ENCODE measurements around the gene APOE.
"Not testable (repeated sequence)": the region's sequence is repeated elsewhere in the genome, so short reads cannot be mapped to it uniquely, and the experiment has no call there.

Gene APOE

GRCh38 chr19:44911896-44912295, 6.3 kb downstream of the APOE start:
- DNase-seq (ENCODE audit: low spot score) = not testable (repeated sequence)

- no peak for DNase-seq (ENCODE audit: low spot score)
Measured at GRCh38 chr19:44912854-44913253, 7.3 kb downstream of the APOE start.

GRCh38 chr19:44913512-44914432, 8.2 kb downstream of the APOE start:
- not testable (repeated sequence) for DNase-seq (ENCODE audit: low spot score)

GRCh38 chr19:44914433-44915206, 9.0 kb downstream of the APOE start, which contains the start of gene APOC1:
TSS of gene APOC1 (plus strand) at chr19:44914608. CDS start at chr19:44914892, 284 bp downstream.
- peak; percentile 92 for DNase-seq (ENCODE audit: low spot score)

- no peak for DNase-seq (ENCODE audit: low spot score)
Measured at GRCh38 chr19:44924243-44924725, 18.7 kb downstream of the APOE start.

- DNase-seq (ENCODE audit: low spot score) = no peak
Measured at GRCh38 chr19:44925114-44925891, 19.7 kb downstream of the APOE start.

- not testable (repeated sequence) for DNase-seq (ENCODE audit: low spot score)
Measured at GRCh38 chr19:44926245-44927077, 20.9 kb downstream of the APOE start.

GRCh38 chr19:44927746-44928145, 22.1 kb downstream of the APOE start:
- no peak for DNase-seq (ENCODE audit: low spot score)

- DNase-seq (ENCODE audit: low spot score) = no peak
Measured at GRCh38 chr19:44930088-44930487, 24.5 kb downstream of the APOE start.

GRCh38 chr19:44931541-44931940, 25.9 kb downstream of the APOE start:
- DNase-seq (ENCODE audit: low spot score) = no peak

- DNase-seq (ENCODE audit: low spot score) = no peak
Measured at GRCh38 chr19:44939668-44940067, 34.1 kb downstream of the APOE start.

GRCh38 chr19:44942067-44942571, 36.5 kb downstream of the APOE start, which contains the start of gene APOC4:
TSS of gene APOC4 (plus strand) at chr19:44942237. CDS start at chr19:44942278, 41 bp downstream.
- DNase-seq (ENCODE audit: low spot score) = no peak

GRCh38 chr19:44943801-44944249, 38.2 kb downstream of the APOE start:
- peak; percentile 77 for DNase-seq (ENCODE audit: low spot score)

GRCh38 chr19:44947041-44947581, 41.5 kb downstream of the APOE start:
- DNase-seq (ENCODE audit: low spot score) = no peak

- no peak for DNase-seq (ENCODE audit: low spot score)
Measured at GRCh38 chr19:44948237-44948636, 42.6 kb downstream of the APOE start.

GRCh38 chr19:44948763-44949374, 43.3 kb downstream of the APOE start:
- no peak for DNase-seq (ENCODE audit: low spot score)

GRCh38 chr19:44949550-44949949, 44.0 kb downstream of the APOE start:
- no peak for DNase-seq (ENCODE audit: low spot score)

GRCh38 chr19:44951179-44952159, 45.9 kb downstream of the APOE start:
- peak; percentile 82 for DNase-seq (ENCODE audit: low spot score)

GRCh38 chr19:44954278-44954648, 48.7 kb downstream of the APOE start:
- no peak for DNase-seq (ENCODE audit: low spot score)

All from germinal center (tissue), 1 donor.